Upper lobe of left lung (tissue), 6 donors: ENCODE results near the gene PITPNM1. TPM values are rescaled to one million over a fixed set of nuclear protein-coding genes. Genes with fewer than 3 reads are reported as not detected.
"Not testable (repeated sequence)": the region's sequence is repeated elsewhere in the genome, so short reads cannot be mapped to it uniquely, and the experiment has no call there.

ENCODE experiments used
- ATAC-seq, 2 donors: fragments of 200-7000 bp; cut with Tn5 transposase; one replicate each; pipeline ENCODE4 v1.9.1; 2022; ENCODE audit warnings: mild to moderate bottlenecking in 2 of 2, moderate library complexity in 2 of 2; ENCODE audit not compliant: low FRiP score in 2 of 2
- DNase-seq, 2 donors: peaks; one replicate each; pipeline ENCODE4 v3.0.0-alpha.2; 2019 to 2020
- H3K27ac ChIP-seq, 4 donors: fragments of 200-600 bp; sonication (generic); one replicate each; pipeline ENCODE4 v1.5.1; 2016 to 2019
- H3K27me3 ChIP-seq, 4 donors: fragments of 200-600 bp; sonication (generic); one replicate each; pipeline ENCODE4 v1.5.1; 2017 to 2019
- H3K36me3 ChIP-seq, 4 donors: fragments of 200-600 bp; sonication (generic); one replicate each; pipeline ENCODE4 v1.5.1; 2016 to 2019
- H3K4me1 ChIP-seq, 4 donors: fragments of 200-600 bp; sonication (generic); one replicate each; pipeline ENCODE4 v1.5.1; 2018 to 2019
- H3K4me3 ChIP-seq, 4 donors: fragments of 200-600 bp; sonication (generic); one replicate each; pipeline ENCODE4 v1.5.1; 2017 to 2019; ENCODE audit warnings: mild to moderate bottlenecking in 2 of 4, moderate library complexity in 1 of 4
- H3K9me3 ChIP-seq, 4 donors: fragments of 200-600 bp; sonication (generic); one replicate each; pipeline ENCODE4 v1.5.1; 2018 to 2019
- EP300 ChIP-seq, 4 donors: sonication (generic); formaldehyde crosslinking; IDR thresholded peaks; one replicate each; pipeline ENCODE4 v1.5.1; 2017; ENCODE audit warnings: antibody characterized with exemption in 4 of 4, control low read depth in 2 of 4
- POLR2A ChIP-seq, 4 donors: fragments of 450-650 bp; IDR thresholded peaks; one replicate each; pipeline ENCODE4 v1.5.1; 2016 to 2017; ENCODE audit warnings: antibody characterized with exemption in 4 of 4, mild to moderate bottlenecking in 2 of 4
- POLR2AphosphoS5 ChIP-seq, 2 donors: sonication (generic); formaldehyde crosslinking; IDR thresholded peaks; one replicate each; pipeline ENCODE4 v1.5.1; 2017; ENCODE audit warnings: antibody characterized with exemption in 2 of 2
- WGBS, 2 donors: methylation state at CpG; one replicate each; pipeline ENCODE4 v1.1.5; 2017 to 2018; 5-methylcytosine and 5-hydroxymethylcytosine counted together
- total RNA-seq, 6 donors: library from RNA; depleted of rRNA in 4 of 6; stranded (reverse); fragments of >200 nt in 4 of 6; gene quantifications; one replicate each; pipeline versions ENCODE4 v1.1.0 to v1.2.1, GENCODE V29; 2016 to 2021
- TF ChIP-seq, protein P1 (sequence below), 6 experiments: fragments of 450-650 bp in 4 of 6; fragments of 200-600 bp in 2 of 6; sonication (generic) in 2 of 6; IDR thresholded peaks; one replicate each; pipeline ENCODE4 v1.5.1; 2016 to 2019; ENCODE audit warnings: antibody characterized with exemption in 6 of 6
- donor health status: DM: no; HTN: no; CAD: no; lungs with moderate emphysema.
- donor health status: DM: no; HTN: yes; CAD: no; lungs with severe emphysema.

The PITPNM1 gene
- total RNA-seq: 10 to 100 TPM; 32.0 to 90.1 (median 40.7) TPM

DNA sequence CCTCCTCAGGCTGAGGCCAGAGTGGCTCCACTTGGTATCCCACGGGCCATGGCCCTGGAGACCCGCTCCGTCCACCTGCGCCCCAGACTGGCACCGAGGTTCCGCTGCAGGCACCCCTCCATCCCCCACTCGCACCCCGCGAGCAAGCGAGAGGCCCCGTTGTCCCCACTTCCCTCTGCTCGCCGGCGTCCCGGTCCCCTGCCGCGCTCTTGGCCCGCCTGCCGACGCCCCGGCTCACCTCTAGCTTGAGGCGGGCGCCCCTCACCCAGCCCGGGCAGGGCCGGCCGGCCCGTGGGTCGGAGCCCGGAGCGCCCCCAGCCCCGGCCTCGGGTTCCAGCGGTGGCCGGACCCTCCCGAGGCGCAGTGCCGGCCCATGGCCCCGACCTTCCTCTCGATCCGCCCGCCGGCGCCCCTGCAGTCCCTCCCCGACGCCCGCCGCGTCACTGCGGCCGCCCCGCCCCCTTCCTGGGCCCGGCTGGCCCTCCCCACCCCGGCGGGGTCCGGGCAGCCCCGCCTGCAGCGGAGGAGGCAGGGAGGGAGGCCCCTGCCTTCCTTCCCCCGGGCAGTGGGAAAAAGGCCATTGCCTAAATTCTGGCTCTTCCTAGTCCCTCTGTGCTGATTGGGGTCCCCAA, at the start of gene PITPNM1:
Gene PITPNM1, minus strand, starts transcription at position 414 of the 632 bp plus-strand sequence. CDS start 1,183 bp downstream, outside the sequence.
- H3K4me1 ChIP-seq: peaks cover 35 to 53% (median 43%) of the 10 kb centered on the region in 4 donors
- 0% methylated on average over 2 of the region's 58 CpGs; no CpG with 5 or more reads in 1 of the 2 donors for WGBS, 2 donors
- peak in 1 of 2 donors; percentile 68 for ATAC-seq
- DNase-seq: peak; percentile 86 to 97
- H3K27ac ChIP-seq: peak within 1 kb of the TSS; percentile 91 to 98 (median 96)
- H3K36me3 ChIP-seq: peaks cover 0 to 19% (median 12%) of the 10 kb centered on the region in 4 donors
- H3K4me3 ChIP-seq: peak within 1 kb of the TSS; percentile 49 to 96 (median 80)
- peak in 1 of 2 donors; percentile 69 for TF ChIP-seq POLR2AphosphoS5 (IDR thresholded peaks at IDR 0.05)
- TF ChIP-seq POLR2A (IDR thresholded peaks at IDR 0.05): peak in 2 of 4 donors; percentile 69 to 82
- no peak for TF ChIP-seq EP300 (IDR thresholded peaks at IDR 0.05)
- no peaks in the 10 kb centered on the region for H3K9me3 ChIP-seq
- no peaks in the 10 kb centered on the region for H3K27me3 ChIP-seq

DNA sequence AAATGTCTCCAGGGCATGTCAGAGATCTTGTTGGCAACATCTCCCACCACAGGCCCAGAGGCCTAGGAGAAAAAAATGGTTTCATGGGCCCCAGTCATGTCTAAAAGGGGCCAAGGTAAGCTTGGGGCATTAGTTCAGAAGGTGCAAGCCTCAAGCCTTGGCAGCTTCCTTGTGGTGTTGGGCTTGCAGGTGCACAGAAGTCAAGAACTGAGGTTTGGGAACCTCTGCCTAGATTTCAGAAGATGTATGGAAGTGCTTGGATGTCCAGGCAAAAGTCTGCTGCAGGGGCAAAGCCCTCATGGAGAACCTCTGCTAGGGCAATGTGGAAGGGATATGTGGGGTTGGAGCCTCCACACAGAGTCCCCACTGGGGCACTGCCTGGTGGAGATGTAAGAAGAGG, 46.5 kb upstream of the PITPNM1 start:
- ATAC-seq, H3K27ac ChIP-seq, DNase-seq, H3K9me3 ChIP-seq, H3K4me1 ChIP-seq, H3K27me3 ChIP-seq, H3K36me3 ChIP-seq, H3K4me3 ChIP-seq: not testable (repeated sequence)

DNA sequence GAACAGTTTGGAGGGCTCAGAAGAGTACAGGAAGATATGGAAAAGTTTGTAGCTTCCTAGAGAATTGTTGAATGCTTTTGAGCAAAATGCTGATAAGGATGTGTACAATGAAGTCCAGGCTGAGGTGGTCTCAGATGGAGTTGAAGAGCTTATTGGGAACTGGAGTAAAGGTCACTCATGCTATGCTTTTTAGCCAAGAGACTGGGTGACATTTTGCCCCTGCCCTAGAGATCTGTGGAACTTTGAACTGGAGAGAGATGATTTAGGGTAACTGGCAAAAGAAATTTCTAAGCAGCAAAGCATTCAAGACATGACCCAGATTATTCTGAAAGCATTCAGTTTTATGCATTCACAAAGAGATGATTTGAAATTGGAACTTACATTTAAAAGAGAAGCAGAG, 46.0 kb upstream of the PITPNM1 start:
- Histone ChIP-seq H3K4me3 (no peak overlapping the region), H3K27me3 (no peaks in the 10 kb centered on the region), H3K27ac (no peak overlapping the region), H3K4me1 (no peaks in the 10 kb centered on the region), H3K36me3 (no peaks in the 10 kb centered on the region), H3K9me3 (no peaks in the 10 kb centered on the region)
- DNase-seq (no peak), ATAC-seq (no peak)
- TF ChIP-seq, protein P1, sequence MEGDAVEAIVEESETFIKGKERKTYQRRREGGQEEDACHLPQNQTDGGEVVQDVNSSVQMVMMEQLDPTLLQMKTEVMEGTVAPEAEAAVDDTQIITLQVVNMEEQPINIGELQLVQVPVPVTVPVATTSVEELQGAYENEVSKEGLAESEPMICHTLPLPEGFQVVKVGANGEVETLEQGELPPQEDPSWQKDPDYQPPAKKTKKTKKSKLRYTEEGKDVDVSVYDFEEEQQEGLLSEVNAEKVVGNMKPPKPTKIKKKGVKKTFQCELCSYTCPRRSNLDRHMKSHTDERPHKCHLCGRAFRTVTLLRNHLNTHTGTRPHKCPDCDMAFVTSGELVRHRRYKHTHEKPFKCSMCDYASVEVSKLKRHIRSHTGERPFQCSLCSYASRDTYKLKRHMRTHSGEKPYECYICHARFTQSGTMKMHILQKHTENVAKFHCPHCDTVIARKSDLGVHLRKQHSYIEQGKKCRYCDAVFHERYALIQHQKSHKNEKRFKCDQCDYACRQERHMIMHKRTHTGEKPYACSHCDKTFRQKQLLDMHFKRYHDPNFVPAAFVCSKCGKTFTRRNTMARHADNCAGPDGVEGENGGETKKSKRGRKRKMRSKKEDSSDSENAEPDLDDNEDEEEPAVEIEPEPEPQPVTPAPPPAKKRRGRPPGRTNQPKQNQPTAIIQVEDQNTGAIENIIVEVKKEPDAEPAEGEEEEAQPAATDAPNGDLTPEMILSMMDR (IDR thresholded peaks at IDR 0.05): no peak
- no peak for TF ChIP-seq POLR2A (IDR thresholded peaks at IDR 0.05)
- TF ChIP-seq EP300 (IDR thresholded peaks at IDR 0.05): no peak
- no peak for TF ChIP-seq POLR2AphosphoS5 (IDR thresholded peaks at IDR 0.05)

DNA sequence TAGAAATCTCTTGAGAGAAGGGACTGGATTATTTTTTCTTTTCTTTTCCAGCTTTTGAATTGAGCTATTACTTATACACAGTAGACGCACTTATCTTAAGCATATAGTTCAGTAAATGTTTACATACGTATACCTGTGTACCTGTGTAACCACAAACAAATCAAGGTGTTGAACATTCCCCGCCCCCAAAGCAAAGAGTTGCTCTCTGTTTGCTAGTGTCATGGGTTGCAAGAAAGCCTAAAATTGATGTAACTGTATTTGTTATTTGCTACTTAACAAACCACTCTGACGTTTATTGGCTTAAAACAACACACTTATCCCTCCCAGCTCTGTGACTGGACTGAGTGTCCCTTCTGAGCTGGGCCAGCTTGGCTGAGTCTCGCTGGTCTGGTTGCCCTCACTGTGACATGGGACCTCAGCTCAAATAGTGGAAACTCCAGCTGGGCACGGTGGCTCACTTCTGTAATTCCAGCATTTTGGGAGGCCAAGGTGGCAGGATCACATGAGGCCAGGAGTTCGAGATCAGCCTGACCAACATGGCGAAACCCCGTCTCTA, 43.5 kb upstream of the PITPNM1 start:
- ATAC-seq (peak in 1 of 2 donors; percentile 52), DNase-seq (no peak)
- H3K4me1 ChIP-seq: peaks cover 0 to 10% (median 2%) of the 10 kb centered on the region in 4 donors
- no peaks in the 10 kb centered on the region for H3K27me3 ChIP-seq
- no peaks in the 10 kb centered on the region for H3K36me3 ChIP-seq
- 78 to 83% methylated on average over 9 of the region's 9 CpGs for WGBS, 2 donors
- TF ChIP-seq, protein P1 (IDR thresholded peaks at IDR 0.05): no peak
- TF ChIP-seq POLR2A (IDR thresholded peaks at IDR 0.05): no peak
- no peak for TF ChIP-seq POLR2AphosphoS5 (IDR thresholded peaks at IDR 0.05)
- no peak for TF ChIP-seq EP300 (IDR thresholded peaks at IDR 0.05)
- H3K9me3 ChIP-seq: no peaks in the 10 kb centered on the region
- H3K4me3 ChIP-seq: no peak overlapping the region
- H3K27ac ChIP-seq: no peak overlapping the region

DNA sequence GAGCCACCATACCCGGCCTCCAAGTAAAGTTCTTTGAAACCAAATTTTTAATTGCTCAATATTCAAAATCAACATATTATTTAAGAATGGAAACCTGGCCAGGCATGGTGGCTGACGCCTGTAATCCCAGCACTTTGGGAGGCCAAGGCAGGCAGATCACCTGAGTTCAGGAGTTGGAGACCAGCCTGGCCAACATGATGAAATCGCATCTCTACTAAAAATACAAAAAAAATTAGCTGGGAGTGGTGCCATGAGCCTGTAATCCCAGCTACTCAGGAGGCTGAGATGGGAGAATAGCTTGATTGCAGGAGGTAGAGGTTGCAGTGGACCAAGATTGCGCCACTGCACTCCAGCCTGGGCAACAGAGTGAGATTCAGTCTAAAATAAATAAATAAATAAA, 42.9 kb upstream of the PITPNM1 start:
- H3K4me1 ChIP-seq: peaks cover 0 to 10% (median 2%) of the 10 kb centered on the region in 4 donors
- not testable (repeated sequence) for H3K27ac ChIP-seq, H3K9me3 ChIP-seq, H3K27me3 ChIP-seq, DNase-seq, H3K4me3 ChIP-seq, H3K36me3 ChIP-seq, ATAC-seq
- WGBS, 2 donors: 77 to 90% methylated on average over 4 of the region's 4 CpGs

- peak overlapping the region in 1 of 4 donors; percentile 57 for H3K27ac ChIP-seq
Measured at GRCh38 chr11:67545280-67545679, 40.1 kb upstream of the PITPNM1 start.

More at GRCh38 chr11:67545280-67545679, 40.1 kb upstream of the PITPNM1 start:
- WGBS, 2 donors: 67 to 70% methylated on average over 2 to 8 of the region's 8 CpGs
- Histone ChIP-seq H3K36me3 (no peaks in the 10 kb centered on the region), H3K4me3 (no peak overlapping the region), H3K9me3 (no peaks in the 10 kb centered on the region), H3K4me1 (peaks cover 0 to 10% (median 2%) of the 10 kb centered on the region in 4 donors), H3K27me3 (no peaks in the 10 kb centered on the region)
- ATAC-seq (peak in 1 of 2 donors; percentile 8), DNase-seq (no peak)
- no peak for TF ChIP-seq POLR2AphosphoS5 (IDR thresholded peaks at IDR 0.05)
- no peak for TF ChIP-seq EP300 (IDR thresholded peaks at IDR 0.05)
- TF ChIP-seq, protein P1 (IDR thresholded peaks at IDR 0.05): no peak
- no peak for TF ChIP-seq POLR2A (IDR thresholded peaks at IDR 0.05)
